ENCODE measurements around the gene LRFN5.
"Not testable (repeated sequence)": the region's sequence is repeated elsewhere in the genome, so short reads cannot be mapped to it uniquely, and the experiment has no call there.

DNA sequence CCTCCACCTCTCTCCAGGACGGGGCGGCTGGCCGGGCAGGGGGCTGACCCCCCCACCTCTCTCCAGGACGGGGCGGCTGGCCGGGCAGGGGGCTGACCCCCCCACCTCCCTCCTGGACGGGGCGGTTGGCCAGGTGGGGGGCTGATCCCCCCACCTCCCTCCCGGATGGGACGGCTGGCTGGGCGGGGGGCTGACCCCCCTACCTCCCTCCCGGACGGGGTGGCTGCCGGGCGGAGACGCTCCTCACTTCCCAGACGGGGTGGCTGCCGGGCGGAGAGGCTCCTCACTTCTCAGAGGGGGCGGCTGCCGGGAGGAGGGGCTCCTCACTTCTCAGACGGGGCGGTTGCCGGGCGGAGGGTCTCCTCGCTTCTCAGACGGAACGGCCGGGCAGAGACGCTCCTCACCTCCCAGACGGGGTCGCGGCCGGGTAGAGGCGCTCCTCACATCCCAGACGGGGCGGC, 67.9 kb downstream of the LRFN5 start:
- TF ChIP-seq, protein P1, sequence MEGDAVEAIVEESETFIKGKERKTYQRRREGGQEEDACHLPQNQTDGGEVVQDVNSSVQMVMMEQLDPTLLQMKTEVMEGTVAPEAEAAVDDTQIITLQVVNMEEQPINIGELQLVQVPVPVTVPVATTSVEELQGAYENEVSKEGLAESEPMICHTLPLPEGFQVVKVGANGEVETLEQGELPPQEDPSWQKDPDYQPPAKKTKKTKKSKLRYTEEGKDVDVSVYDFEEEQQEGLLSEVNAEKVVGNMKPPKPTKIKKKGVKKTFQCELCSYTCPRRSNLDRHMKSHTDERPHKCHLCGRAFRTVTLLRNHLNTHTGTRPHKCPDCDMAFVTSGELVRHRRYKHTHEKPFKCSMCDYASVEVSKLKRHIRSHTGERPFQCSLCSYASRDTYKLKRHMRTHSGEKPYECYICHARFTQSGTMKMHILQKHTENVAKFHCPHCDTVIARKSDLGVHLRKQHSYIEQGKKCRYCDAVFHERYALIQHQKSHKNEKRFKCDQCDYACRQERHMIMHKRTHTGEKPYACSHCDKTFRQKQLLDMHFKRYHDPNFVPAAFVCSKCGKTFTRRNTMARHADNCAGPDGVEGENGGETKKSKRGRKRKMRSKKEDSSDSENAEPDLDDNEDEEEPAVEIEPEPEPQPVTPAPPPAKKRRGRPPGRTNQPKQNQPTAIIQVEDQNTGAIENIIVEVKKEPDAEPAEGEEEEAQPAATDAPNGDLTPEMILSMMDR (IDR thresholded peaks at IDR 0.05) = not testable (repeated sequence)
- not testable (repeated sequence) for TF ChIP-seq POLR2A (IDR thresholded peaks at IDR 0.05)
